ENCODE data around the gene TNXB.

The TNXB gene

DNA sequence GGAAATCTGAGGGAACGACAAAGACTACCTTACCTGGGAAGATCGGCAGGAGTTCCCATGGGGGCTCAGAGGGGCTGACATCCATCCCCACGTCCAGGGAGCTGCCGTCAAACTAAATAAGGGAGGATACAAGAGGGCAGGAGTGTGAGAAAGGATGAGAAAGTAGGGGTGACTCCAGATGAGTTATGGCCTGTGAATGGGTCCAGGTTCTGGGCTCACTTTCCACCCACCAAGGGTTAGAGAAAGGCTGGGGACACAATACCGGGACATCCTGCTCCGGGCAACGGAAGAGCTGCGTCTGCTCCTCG, 18.2 kb upstream of the TNXB start:
- peak overlapping the region; percentile 99 for H3K4me3 ChIP-seq (ENCODE audit: low read depth, low read length)
- DNase-seq (ENCODE audit: low read depth): no peak
- TF ChIP-seq, protein P1, sequence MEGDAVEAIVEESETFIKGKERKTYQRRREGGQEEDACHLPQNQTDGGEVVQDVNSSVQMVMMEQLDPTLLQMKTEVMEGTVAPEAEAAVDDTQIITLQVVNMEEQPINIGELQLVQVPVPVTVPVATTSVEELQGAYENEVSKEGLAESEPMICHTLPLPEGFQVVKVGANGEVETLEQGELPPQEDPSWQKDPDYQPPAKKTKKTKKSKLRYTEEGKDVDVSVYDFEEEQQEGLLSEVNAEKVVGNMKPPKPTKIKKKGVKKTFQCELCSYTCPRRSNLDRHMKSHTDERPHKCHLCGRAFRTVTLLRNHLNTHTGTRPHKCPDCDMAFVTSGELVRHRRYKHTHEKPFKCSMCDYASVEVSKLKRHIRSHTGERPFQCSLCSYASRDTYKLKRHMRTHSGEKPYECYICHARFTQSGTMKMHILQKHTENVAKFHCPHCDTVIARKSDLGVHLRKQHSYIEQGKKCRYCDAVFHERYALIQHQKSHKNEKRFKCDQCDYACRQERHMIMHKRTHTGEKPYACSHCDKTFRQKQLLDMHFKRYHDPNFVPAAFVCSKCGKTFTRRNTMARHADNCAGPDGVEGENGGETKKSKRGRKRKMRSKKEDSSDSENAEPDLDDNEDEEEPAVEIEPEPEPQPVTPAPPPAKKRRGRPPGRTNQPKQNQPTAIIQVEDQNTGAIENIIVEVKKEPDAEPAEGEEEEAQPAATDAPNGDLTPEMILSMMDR (IDR thresholded peaks at IDR 0.05; ENCODE audit: low read depth, low read length, missing control alignments): no peak

DNA sequence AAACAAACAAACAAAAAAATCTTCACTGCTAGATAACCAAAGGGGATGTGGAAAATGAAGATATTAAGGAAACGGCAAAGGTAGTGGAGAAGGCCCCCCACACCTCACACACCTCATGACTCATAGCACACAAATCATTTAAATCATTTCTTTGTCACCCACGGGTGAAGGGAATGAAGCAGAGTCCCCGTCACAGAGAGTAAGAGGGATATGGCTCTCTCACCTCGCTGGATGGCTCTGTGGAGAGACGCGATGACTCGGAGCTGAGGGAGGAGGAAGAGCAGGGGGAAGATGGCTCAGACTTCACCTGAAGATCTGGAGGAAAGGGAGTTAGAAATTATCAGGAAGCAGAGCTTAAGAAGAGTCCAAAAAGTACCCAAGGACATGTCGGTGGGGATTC, 17.7 kb upstream of the TNXB start:
- TF ChIP-seq, protein P1 (IDR thresholded peaks at IDR 0.05; ENCODE audit: low read depth, low read length, missing control alignments): no peak
- no peak for DNase-seq (ENCODE audit: low read depth)
- H3K4me3 ChIP-seq (ENCODE audit: low read depth, low read length): peak overlapping the region; percentile 99

DNA sequence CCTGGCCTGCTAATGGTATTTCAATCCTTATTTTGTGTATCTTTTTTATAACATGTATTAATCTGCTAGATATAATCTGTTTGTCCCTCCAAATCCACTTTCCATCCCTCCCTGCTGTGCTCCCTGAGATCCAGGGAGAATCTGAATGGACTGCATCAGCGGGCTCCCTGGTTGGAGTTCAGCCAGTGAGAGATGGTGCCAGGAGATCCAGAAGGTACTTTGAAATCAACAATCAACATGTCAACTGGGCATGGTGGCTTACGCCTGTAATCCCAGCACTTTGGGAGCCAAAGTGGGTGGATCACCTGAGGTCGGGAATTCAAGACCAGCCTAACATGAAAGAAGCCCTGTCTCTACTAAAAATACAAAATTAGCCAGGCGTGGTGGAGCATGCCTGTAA, 14.5 kb upstream of the TNXB start:
- no peak for DNase-seq (ENCODE audit: low read depth)
- H3K4me3 ChIP-seq (ENCODE audit: low read depth, low read length): no peak overlapping the region
- TF ChIP-seq, protein P1 (IDR thresholded peaks at IDR 0.05; ENCODE audit: low read depth, low read length, missing control alignments): no peak

DNA sequence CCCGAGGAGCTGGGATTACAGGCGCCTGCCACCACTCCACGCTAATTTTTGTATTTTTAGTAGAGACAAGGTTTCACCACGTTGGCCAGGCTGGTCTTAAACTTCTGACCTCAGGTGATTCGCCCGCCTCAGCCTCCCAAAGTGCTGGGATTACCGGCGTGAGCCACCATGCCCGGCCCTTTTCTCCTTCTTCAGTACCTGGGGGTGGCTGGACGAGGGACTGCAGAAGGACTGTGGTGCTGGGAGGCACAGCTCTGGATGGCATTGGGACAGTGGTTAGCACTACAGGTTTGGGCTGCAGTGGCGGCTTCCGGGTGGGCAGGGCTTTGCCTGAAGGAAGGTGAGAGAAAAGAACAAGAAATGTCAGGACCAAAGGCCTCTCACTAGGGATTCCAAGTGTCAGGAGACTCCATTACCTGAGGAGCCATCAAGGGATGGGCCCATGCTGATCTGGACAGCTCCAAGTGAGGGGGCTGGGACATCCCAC, 11.5 kb upstream of the TNXB start:
- no peak overlapping the region for H3K4me3 ChIP-seq (ENCODE audit: low read depth, low read length)
- TF ChIP-seq, protein P1 (IDR thresholded peaks at IDR 0.05; ENCODE audit: low read depth, low read length, missing control alignments): no peak
- no peak for DNase-seq (ENCODE audit: low read depth)

DNA sequence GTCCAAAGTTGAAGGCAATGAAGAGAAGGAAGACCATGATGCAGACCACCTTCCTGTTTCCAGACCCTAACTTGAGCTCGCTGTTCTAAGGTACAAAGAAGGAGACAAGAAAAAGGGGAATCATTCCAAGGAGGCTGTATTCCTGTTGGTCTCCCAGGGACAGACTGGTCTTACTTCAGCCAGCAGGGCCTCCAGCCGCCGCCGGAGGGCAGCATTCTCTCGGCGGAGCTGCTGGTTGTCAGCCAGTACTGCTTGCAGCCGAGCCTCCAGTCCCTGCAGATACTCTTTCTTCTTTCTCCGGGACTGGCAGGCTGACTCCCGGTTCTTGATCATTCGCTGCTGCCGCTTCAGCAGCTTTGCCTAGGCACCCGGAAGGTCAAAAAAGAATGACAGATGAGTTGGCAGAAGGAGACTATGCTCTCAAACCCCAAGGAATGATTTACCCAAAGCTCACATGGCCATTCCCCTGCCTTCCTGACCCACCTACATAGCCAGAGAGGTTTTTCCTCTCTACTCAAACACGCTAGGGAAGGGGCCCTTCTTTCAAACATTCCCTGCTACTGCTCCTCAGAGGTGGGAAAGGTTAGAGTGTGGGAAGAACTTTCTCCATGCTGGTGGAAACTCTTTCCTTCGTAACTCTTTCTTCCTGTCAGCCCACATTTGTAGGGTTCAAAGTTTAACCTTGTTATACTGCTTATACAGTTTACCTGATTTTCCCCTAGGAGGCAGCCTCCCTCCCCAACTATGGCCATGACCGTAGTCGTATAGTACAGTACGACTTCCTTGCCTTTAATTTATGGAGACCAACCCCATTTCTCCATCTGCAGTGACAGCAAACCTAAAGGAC, 9.9 kb upstream of the TNXB start:
- H3K4me3 ChIP-seq (ENCODE audit: low read depth, low read length): no peak overlapping the region
- TF ChIP-seq, protein P1 (IDR thresholded peaks at IDR 0.05; ENCODE audit: low read depth, low read length, missing control alignments): peak; percentile 97
- DNase-seq (ENCODE audit: low read depth): no peak

DNA sequence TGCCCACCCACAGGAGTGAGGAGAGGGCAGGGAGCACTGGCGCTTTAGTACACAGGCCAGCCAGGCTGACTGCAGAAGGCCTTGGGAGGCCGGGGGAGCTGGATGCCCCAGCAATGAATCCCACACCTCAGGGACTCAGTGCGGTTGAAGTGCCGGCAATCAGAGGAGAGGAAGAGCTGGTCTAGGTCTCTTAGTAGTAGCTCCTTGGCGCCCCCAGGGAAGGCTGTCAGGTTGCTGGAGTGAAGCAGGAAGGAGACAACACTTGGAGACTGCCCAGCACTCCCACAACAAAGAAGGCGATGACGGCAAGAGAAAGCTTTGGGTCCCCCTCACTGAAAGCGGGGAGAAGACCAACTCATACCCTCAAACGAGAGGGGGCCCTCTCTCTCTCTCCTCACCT, 8.3 kb upstream of the TNXB start:
- H3K4me3 ChIP-seq (ENCODE audit: low read depth, low read length): no peak overlapping the region
- TF ChIP-seq, protein P1 (IDR thresholded peaks at IDR 0.05; ENCODE audit: low read depth, low read length, missing control alignments): no peak
- DNase-seq (ENCODE audit: low read depth): no peak

DNA sequence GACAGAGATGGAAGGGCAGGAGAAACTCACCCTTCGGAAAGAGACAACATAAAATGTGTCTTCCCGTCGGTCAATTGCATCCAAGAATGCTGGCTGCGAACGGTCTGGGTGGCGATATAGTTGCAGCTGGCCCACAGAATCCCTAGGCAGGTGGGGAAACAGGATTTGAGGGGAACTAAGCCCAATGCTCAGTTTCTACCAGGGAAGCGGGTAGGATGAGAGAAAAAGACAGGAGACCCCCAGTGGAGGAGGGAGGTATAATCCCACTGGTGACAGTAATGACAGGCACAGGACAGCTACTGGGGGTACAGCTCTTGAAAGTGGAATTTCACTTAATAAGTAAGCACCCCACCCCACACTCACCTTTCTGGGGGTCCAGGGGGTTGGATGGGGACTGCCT, 7.5 kb upstream of the TNXB start:
- no peak for DNase-seq (ENCODE audit: low read depth)
- H3K4me3 ChIP-seq (ENCODE audit: low read depth, low read length): no peak overlapping the region
- TF ChIP-seq, protein P1 (IDR thresholded peaks at IDR 0.05; ENCODE audit: low read depth, low read length, missing control alignments): peak; percentile 39

All from GM12864 (cell line).